Measurements from ENCODE around the gene ADAMTS1.

ADAMTS1 gene

GRCh38 chr21:26851109-26851944 lies 6.1 kb upstream of the ADAMTS1 start:
- no peak for DNase-seq (ENCODE audit: low read depth)
- no peak overlapping the region for H3K4me3 ChIP-seq (replicated peaks; ENCODE audit: low read depth, low read length)
- no peak for TF ChIP-seq CTCF (IDR thresholded peaks at IDR 0.05; ENCODE audit: low read length, missing control alignments)

- DNase-seq (ENCODE audit: low read depth) = peak; percentile 77
- TF ChIP-seq CTCF (IDR thresholded peaks at IDR 0.05; ENCODE audit: low read length, missing control alignments) = peak; percentile 52
- H3K4me3 ChIP-seq (replicated peaks; ENCODE audit: low read depth, low read length) = no peak overlapping the region
These were observed 5.0 kb upstream of the ADAMTS1 start for GRCh38 chr21:26850116-26850643.

GRCh38 chr21:26849428-26850115 lies 4.4 kb upstream of the ADAMTS1 start:
- peak; percentile 58 for TF ChIP-seq CTCF (IDR thresholded peaks at IDR 0.05; ENCODE audit: low read length, missing control alignments)
- peak; percentile 83 for DNase-seq (ENCODE audit: low read depth)
- H3K4me3 ChIP-seq (replicated peaks; ENCODE audit: low read depth, low read length) = no peak overlapping the region

- no peak overlapping the region for H3K4me3 ChIP-seq (replicated peaks; ENCODE audit: low read depth, low read length)
- no peak for TF ChIP-seq CTCF (IDR thresholded peaks at IDR 0.05; ENCODE audit: low read length, missing control alignments)
- DNase-seq (ENCODE audit: low read depth) = no peak
These were observed 2.7 kb upstream of the ADAMTS1 start for GRCh38 chr21:26847921-26848320.

- no peak for TF ChIP-seq CTCF (IDR thresholded peaks at IDR 0.05; ENCODE audit: low read length, missing control alignments)
- H3K4me3 ChIP-seq (replicated peaks; ENCODE audit: low read depth, low read length) = peak overlapping the region; percentile 84
- no peak for DNase-seq (ENCODE audit: low read depth)
These were observed 1.8 kb upstream of the ADAMTS1 start for GRCh38 chr21:26847002-26847401.

GRCh38 chr21:26846036-26846931 lies 1.1 kb upstream of the ADAMTS1 start:
- peak; percentile 82 for DNase-seq (ENCODE audit: low read depth)
- H3K4me3 ChIP-seq (replicated peaks; ENCODE audit: low read depth, low read length) = peak overlapping the region; percentile 84

More at GRCh38 chr21:26846036-26846931, 1.1 kb upstream of the ADAMTS1 start:
- TF ChIP-seq CTCF (IDR thresholded peaks at IDR 0.05; ENCODE audit: low read length, missing control alignments) = peak; percentile 19

All from fibroblast of pulmonary artery (primary cell).